Measurements from ENCODE around the gene ERGIC1.

ERGIC1 gene

GRCh38 chr5:172903790-172904189 lies 69.7 kb downstream of the ERGIC1 start:
- DNase-seq = peak; percentile 62

- DNase-seq = no peak
Measured at GRCh38 chr5:172904312-172904642, 70.2 kb downstream of the ERGIC1 start.

GRCh38 chr5:172904643-172905345 lies 70.7 kb downstream of the ERGIC1 start:
- DNase-seq = no peak

- no peak for DNase-seq
Measured at GRCh38 chr5:172905346-172906140, 71.5 kb downstream of the ERGIC1 start.

GRCh38 chr5:172906436-172906835 lies 72.4 kb downstream of the ERGIC1 start:
- no peak for DNase-seq

- no peak for DNase-seq
Measured at GRCh38 chr5:172906888-172907287, 72.8 kb downstream of the ERGIC1 start.

GRCh38 chr5:172907657-172908056 lies 73.6 kb downstream of the ERGIC1 start:
- DNase-seq = no peak

GRCh38 chr5:172908662-172909061 lies 74.6 kb downstream of the ERGIC1 start:
- DNase-seq = no peak

- DNase-seq = no peak
Measured at GRCh38 chr5:172909931-172910502, 76.0 kb downstream of the ERGIC1 start.

- DNase-seq = no peak
Measured at GRCh38 chr5:172910828-172911627, 77.0 kb downstream of the ERGIC1 start.

- DNase-seq = no peak
Measured at GRCh38 chr5:172911628-172911880, 77.5 kb downstream of the ERGIC1 start.

GRCh38 chr5:172911976-172912375 lies 77.9 kb downstream of the ERGIC1 start:
- no peak for DNase-seq

- no peak for DNase-seq
Measured at GRCh38 chr5:172913117-172913850, 79.2 kb downstream of the ERGIC1 start.

GRCh38 chr5:172915514-172915913 lies 81.5 kb downstream of the ERGIC1 start:
- no peak for DNase-seq

- no peak for DNase-seq
Measured at GRCh38 chr5:172918421-172919371, 84.6 kb downstream of the ERGIC1 start.

- no peak for DNase-seq
Measured at GRCh38 chr5:172919525-172920446, 85.7 kb downstream of the ERGIC1 start.

GRCh38 chr5:172920447-172920849 lies 86.4 kb downstream of the ERGIC1 start:
- peak; percentile 62 for DNase-seq

GRCh38 chr5:172920995-172921394 lies 86.9 kb downstream of the ERGIC1 start:
- DNase-seq = no peak

- DNase-seq = no peak
Measured at GRCh38 chr5:172921906-172922305, 87.9 kb downstream of the ERGIC1 start.

GRCh38 chr5:172923539-172923938 lies 89.5 kb downstream of the ERGIC1 start:
- no peak for DNase-seq

All from T1000 (cell line).